Stimulated activated effector memory CD8-positive, alpha-beta T cell treated with anti-CD3 and anti-CD28 coated beads, Interleukin-12 subunit alpha, Interleukin-12 subunit beta, amount 100 ng/mL, for 72 hours (primary cell): Measurements from ENCODE around the gene CTRB2.
A peak's percentile ranks its signal among the peaks of the same experiment; 100 is the strongest.

Experiments used
- ATAC-seq: fragments of 150-1000 bp; cut with Tn5 transposase; 2 replicates; pipeline ENCODE4 v1.10.0; 2021
- DNase-seq, 2 donors: peaks; one replicate each; pipeline ENCODE4 v3.0.0; 2021 to 2022; ENCODE audit warnings: low spot score in 2 of 2
- H3K27ac Mint-ChIP-seq: one replicate; pipeline ENCODE4 v1.8.0; 2022; ENCODE audit warnings: mild to moderate bottlenecking, mixed read lengths
- H3K36me3 Mint-ChIP-seq: one replicate; pipeline ENCODE4 v1.8.0; 2022; ENCODE audit warnings: mild to moderate bottlenecking, mixed read lengths
- H3K4me1 Mint-ChIP-seq: one replicate; pipeline ENCODE4 v1.8.0; 2022; ENCODE audit warnings: mixed read lengths
- H3K4me3 Mint-ChIP-seq: one replicate; pipeline ENCODE4 v1.8.0; 2022; ENCODE audit warnings: mild to moderate bottlenecking, mixed read lengths
- H3K9me3 Mint-ChIP-seq: one replicate; pipeline ENCODE4 v1.8.0; 2022; ENCODE audit warnings: mixed read lengths

The CTRB2 gene

DNA sequence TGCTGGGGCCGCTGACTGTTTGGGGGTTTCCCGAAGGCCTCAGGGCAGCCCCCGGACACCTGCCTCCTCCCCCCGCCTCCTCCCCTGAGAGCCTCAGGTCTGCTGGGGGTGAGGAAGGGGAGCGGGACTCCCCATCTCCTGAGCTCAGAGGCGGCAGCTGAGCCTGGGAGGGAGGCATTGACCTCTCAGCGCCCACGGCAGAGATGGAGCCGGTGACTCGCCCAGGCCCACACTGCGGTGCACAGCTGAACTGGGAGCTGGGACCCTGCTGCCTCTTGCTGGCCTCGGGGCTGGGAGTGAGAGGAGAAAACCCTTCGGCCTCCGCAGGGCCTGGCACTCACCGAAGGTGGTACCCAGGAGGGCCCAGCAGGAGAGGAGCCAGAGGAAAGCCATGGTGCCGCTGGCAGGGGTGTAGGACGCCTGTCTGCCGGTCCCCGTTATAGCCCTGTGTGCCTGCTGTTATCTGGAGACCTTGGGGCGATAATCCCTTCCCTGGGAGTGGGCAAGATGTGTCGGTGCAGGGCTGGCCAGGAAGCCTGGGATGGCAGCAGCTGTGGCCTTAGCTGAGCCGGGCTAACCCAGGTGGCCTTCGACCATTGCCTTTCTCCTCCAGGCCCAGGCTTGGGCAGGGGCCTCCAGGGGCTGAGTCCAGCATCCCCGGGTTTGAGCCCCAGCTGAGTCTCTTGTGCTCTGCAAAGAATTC is at the start of gene CTRB2:
TSS of gene CTRB2 (minus strand) at position 413 of the 703 bp plus-strand sequence. CDS start at position 393, 20 bp downstream.
- ATAC-seq, result no peak
- H3K27ac Mint-ChIP-seq, result no peak within 1 kb of the TSS
- no peaks in the 10 kb centered on the region for H3K36me3 Mint-ChIP-seq
- no peak for DNase-seq
- no peaks in the 10 kb centered on the region for H3K9me3 Mint-ChIP-seq
- H3K4me3 Mint-ChIP-seq, result no peak within 1 kb of the TSS
- no peaks in the 10 kb centered on the region for H3K4me1 Mint-ChIP-seq

DNA sequence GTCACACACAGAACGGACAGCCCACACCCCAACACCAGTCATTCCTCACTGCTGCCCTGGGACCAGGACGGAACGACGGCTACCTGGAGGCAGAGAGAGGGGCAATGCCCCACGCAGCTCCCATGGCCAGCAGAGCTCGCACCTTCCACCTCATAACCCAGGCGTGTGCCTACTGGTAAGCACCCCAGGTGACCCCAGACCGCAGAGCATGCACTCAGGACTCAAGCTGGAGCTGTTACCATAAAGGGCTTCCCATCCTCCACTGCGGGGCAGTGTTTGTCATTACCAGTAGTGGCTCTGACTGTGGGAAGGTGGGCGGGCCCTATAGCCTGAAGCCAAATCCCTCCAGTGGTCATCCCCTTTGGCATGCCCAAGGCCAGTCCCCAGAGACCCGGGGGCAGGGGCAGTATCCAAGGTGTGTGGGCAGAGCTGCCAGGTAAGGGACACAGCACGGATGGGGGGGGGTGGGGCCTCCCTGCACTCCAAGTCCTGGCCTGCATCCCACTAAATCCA is 49.2 kb upstream of the CTRB2 start:
- peaks cover 8% of the 10 kb centered on the region for H3K4me1 Mint-ChIP-seq
- H3K9me3 Mint-ChIP-seq, result no peaks in the 10 kb centered on the region
- no peak overlapping the region for H3K4me3 Mint-ChIP-seq
- DNase-seq (no peak), ATAC-seq (no peak)
- H3K27ac Mint-ChIP-seq, result no peak overlapping the region
- H3K36me3 Mint-ChIP-seq, result peaks cover 6% of the 10 kb centered on the region

DNA sequence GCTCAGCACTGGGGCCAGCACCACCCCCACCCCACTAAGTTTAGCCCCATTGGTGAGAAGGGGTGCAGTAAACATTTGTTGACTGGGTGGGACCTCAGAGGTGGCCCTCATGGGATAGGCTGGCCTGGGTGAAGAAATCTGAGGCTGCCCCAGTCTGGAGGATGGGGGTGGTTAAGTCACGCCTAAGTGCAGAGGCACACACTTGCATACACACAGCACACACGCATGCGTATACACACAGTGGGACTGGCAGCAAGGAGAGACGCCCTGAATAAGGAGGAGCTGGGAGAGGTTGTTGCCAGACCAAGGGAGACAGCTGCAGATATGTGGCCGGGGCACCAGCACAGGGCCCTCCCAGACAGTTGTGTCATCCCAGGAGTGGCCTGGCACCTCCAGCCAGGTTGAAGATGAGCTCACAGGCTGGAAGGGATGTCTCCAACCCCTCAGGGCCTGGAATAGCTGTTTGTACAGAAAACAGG is 47.4 kb upstream of the CTRB2 start:
- ATAC-seq, result no peak
- Mint-ChIP-seq H3K4me3 (no peak overlapping the region), H3K27ac (no peak overlapping the region), H3K4me1 (peaks cover 14% of the 10 kb centered on the region), H3K36me3 (peaks cover 6% of the 10 kb centered on the region), H3K9me3 (no peaks in the 10 kb centered on the region)
- no peak for DNase-seq

DNA sequence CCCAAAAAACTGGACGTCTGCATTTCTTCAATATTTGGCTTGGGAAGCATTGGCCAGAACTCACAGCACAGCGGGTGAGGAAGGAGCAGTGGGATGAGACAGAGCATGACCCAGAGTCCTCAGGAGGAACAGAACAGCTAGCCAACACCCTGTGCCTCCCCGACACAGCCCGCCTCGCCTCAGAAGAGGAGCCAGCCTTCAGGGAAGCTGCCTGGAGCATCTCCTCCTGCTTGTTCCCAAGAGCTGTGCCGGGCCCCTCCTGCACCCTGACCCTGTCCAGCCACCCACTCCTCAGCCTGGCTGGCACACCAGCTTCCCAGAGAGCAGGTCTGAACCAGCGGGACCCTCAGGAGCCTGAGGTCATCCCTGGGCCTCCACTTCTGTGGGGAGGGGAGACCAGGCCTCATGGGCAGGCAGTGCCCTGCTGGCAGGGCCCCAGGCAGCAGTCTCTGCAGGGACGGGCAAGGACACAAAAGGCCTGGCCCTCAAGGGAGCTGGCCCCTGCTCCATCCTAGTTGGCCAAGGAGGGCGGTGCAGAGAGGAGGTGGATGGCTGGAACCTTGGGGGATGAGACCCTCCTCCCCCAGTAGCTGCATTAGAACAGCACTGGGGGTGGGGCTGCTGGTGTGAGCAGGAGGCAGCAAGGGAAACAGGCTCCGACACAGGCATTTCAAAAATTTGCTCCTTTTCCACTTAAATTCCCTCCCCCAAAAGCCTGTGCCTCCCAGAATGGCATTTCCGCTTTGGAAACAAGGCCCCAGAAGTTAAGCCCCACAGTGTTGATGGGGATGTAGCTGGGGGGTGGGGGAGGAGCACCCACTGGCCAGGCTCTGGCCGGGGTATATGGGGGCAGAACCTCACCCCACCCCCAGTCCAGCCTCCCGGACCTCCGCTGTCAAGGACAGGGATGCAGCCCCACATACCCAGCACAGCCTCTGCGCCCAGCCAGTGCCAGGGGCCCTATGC is 46.3 kb upstream of the CTRB2 start:
- DNase-seq (no peak), ATAC-seq (no peak)
- no peak overlapping the region for H3K27ac Mint-ChIP-seq
- peaks cover 19% of the 10 kb centered on the region for H3K4me1 Mint-ChIP-seq
- no peaks in the 10 kb centered on the region for H3K9me3 Mint-ChIP-seq
- H3K36me3 Mint-ChIP-seq, result peaks cover 5% of the 10 kb centered on the region
- no peak overlapping the region for H3K4me3 Mint-ChIP-seq

DNA sequence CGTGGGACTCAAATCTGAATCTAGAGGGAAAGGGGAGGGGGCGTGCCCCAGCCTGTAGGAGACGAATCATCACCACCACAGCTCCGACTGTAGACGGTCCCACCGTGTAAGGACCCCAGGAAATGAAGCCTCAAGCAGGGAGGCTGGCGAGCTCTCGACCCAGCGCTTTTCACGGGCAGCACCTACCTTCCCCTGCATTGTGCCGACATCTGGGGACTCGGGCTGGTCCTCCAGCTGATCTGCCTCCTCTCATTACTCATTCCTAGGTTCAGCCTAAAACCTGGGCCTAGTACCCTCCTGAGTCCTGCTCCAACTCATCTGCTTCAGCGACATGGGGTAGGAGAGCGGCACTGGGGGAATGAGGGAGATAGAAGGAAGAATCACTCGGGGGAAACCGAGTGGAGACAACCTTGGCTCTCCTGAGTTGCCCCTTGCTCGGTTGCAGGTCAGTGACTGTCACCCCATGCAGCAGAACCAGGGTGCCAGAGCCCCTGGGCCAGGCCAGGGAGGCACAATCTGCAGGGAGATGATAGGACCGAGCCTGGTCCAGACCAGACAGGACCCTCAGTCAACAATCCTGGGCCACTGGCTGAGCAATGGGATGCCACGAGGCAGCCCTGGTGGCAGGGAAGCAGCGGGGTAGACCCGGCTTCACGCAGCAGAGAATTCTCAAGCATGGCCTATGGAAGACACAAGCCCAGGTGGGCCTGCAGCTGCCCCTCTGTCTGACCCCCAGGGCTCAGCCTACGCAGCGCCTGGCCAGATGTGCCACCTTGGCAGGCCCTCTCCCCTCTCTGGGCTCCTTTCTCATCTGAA is 45.3 kb upstream of the CTRB2 start:
- H3K4me3 Mint-ChIP-seq, result peak overlapping the region; percentile 63
- ATAC-seq, result no peak
- H3K27ac Mint-ChIP-seq, result no peak overlapping the region
- no peaks in the 10 kb centered on the region for H3K9me3 Mint-ChIP-seq
- DNase-seq, result no peak
- no peaks in the 10 kb centered on the region for H3K36me3 Mint-ChIP-seq
- H3K4me1 Mint-ChIP-seq, result peaks cover 26% of the 10 kb centered on the region

DNA sequence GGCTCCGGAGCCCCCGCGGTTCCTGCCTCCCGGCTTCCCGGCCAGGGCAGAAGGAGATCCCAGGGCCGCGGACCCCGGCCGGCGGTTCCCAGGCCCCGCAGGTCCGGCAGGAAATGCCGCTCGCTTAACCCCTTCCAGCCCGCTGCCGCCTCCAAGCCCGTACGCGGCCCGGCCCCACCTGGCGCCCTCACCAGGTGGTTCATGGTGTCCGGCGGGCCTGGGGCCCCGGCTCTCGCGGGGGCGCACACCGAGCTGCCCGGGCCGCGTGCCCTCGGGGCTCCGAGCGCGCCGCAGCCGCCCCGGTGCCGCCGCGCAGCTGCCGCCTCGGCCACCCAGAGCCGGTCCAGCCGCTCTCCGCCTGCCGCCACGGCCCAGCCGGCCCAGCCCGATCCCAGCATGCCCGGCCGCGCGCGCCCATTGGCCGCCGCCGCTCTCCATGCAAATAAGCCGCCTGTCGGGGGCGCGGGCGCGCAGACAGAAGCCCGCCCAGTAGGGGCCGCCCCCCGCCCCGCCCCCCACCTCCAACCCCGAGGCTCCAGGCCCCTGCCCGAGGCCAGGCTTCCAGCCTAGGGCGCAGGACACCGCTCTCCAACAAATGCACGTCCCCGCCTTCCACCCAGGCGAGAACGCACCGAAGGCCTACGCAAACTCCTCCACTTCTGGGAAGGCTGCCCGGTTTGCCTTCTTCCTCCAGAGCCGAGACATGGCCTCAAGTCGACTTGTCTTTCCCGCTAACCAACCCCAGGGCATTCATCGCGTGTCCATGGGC is 44.5 kb upstream of the CTRB2 start, which contains the start of gene BCAR1:
TSS of gene BCAR1 (minus strand) at position 345 of the 769 bp plus-strand sequence. CDS start at position 203, 142 bp downstream.
- no peak within 1 kb of the TSS for H3K27ac Mint-ChIP-seq
- H3K4me1 Mint-ChIP-seq, result peaks cover 26% of the 10 kb centered on the region
- H3K36me3 Mint-ChIP-seq, result no peaks in the 10 kb centered on the region
- ATAC-seq, result no peak
- H3K4me3 Mint-ChIP-seq, result peak within 1 kb of the TSS; percentile 63
- no peak for DNase-seq
- H3K9me3 Mint-ChIP-seq, result no peaks in the 10 kb centered on the region

DNA sequence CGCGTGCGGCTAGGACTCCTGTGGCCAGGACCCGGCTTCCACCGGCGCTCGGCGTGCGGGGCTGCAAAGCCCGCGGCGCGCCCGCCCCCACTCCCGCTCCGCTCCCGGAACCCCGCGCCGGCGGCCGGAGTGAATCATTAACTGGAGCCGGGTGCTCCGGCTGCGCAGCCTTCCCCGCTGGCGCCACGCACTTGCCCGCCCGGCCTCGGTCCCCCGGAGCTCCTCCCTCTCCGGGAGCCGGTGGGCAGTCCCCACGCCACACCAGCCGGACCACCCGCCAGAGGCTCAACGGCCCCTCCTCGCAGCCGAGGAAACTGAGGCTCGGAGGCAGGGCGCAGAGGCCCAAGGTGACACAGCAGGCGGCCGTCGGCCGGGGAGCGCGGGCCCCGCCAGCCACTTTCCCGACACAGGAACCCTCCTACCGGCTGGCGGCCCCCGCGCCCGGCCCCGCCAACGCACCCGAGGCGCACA is 43.9 kb upstream of the CTRB2 start:
- Mint-ChIP-seq H3K27ac (no peak overlapping the region), H3K4me3 (no peak overlapping the region), H3K9me3 (no peaks in the 10 kb centered on the region), H3K4me1 (peaks cover 26% of the 10 kb centered on the region), H3K36me3 (no peaks in the 10 kb centered on the region)
- DNase-seq (no peak), ATAC-seq (no peak)

DNA sequence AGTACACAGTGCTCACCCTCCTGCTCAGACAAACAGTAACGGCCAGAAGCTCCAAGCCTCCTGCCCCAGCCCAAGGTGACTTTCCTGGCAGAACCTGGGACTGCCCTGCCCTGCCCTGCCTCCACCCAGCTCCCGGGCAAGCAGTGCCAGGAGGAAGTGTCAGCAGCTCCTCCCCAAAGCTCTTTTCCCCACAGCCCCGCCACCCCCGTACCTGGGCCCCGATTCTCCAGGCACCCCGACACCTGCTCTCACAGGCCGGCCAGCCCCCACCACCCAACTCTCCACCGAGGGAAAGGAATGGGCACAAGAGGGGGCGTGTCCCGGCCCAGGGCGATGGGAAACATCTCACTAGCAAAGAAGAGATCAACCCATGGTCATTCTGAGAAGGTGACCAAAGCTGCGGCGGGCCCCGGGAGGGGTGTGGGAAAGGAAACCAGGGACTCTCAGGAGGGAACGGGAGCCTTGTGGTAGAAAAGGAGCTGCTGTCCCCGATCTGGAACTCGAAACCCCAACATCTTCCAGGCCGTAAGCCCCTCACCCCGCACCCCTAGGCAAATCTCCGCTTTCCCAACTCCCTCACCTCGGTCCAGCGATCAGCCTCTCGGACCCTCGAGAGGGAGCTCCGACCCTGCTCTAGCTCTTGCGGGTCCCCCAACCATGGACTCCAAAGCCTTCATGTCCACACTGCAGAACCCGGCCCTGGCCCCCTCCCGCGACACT is 43.3 kb upstream of the CTRB2 start:
- Mint-ChIP-seq H3K4me3 (no peak overlapping the region), H3K27ac (no peak overlapping the region), H3K36me3 (no peaks in the 10 kb centered on the region), H3K9me3 (no peaks in the 10 kb centered on the region), H3K4me1 (peaks cover 26% of the 10 kb centered on the region)
- DNase-seq, result no peak
- no peak for ATAC-seq

DNA sequence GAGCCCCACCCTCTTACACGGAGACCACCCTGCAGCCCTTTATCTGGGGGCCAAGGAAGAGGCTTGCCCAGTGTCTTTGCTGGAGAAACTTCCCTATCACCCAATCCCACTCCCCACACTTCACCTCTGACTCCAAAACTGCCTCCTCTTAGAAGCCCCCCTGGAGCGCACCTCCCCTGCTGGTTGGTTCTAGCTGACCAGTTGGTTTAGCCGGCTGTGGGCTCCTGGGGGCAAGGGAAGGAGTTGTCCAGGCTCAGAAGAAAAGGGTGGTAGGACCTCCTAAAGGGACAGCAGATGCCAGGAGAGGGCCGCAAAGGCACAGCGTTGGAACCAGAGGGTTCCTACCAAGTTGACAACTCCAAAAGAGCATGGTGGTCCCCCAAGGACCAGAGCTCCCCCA is 42.5 kb upstream of the CTRB2 start:
- Mint-ChIP-seq H3K4me3 (no peak overlapping the region), H3K36me3 (no peaks in the 10 kb centered on the region), H3K27ac (no peak overlapping the region), H3K9me3 (no peaks in the 10 kb centered on the region), H3K4me1 (peaks cover 26% of the 10 kb centered on the region)
- no peak for DNase-seq
- ATAC-seq, result no peak

DNA sequence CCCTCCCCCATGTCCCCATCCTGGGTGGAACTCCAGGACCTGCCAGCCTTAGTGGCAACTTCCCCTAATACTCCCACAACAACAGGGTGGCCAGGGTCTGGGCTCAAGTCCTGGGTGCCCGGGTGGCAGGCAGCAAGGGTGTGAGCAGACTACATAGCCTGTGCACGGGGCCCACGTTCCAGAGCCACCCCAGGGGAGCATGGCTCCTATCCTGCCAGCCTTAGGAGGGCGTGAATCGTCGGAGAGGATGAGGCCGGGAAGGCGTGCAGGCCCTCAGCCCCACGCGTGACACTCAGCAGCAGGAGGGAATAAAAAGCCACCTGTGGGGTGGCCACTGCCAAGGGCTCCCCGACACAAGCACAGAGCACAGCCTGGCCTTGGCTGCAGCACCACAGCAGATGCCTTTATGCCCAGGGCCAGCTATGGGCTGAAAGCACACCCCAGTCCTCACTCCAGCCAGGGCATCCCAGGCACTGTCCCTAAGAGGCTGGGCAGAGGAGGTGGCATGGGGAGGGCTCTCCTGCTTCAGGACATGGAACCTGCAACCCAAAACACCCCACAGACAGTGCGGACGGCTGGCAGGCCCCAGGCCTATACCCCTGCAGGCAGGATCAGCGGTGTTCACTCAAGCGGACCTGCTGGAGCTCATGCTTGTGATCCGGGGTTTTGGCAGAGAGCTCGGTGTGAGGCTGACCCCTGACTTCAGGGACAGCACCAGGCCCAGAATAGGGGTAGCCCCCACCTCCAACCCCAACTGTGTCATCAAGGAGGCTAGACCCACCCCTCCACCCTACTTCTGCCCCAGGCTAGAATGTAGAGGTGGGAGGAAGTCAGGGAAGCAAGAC is 41.8 kb upstream of the CTRB2 start:
- H3K4me1 Mint-ChIP-seq, result peaks cover 32% of the 10 kb centered on the region
- no peaks in the 10 kb centered on the region for H3K9me3 Mint-ChIP-seq
- DNase-seq (no peak), ATAC-seq (no peak)
- H3K36me3 Mint-ChIP-seq, result no peaks in the 10 kb centered on the region
- no peak overlapping the region for H3K4me3 Mint-ChIP-seq
- no peak overlapping the region for H3K27ac Mint-ChIP-seq

DNA sequence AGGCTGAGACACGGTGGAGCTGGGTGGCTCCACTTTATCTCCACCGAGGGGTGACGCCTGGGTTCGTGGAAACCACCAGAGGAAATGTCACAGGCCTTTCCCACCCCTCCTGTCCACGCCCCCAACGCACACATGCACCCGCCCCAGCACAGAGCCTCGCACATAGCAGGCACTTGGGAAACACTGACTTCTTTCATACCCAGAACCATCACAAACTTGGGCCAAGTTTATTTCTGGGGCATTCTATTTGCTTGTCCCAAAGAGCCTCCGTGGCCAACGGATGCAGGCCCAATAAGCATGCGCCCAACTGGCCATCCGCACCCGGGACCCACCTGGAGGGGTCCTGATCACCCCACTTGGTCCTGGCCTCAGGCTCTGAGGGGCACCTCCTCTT is 41.2 kb upstream of the CTRB2 start:
- Mint-ChIP-seq H3K36me3 (no peaks in the 10 kb centered on the region), H3K4me1 (peaks cover 35% of the 10 kb centered on the region), H3K27ac (no peak overlapping the region), H3K4me3 (no peak overlapping the region), H3K9me3 (no peaks in the 10 kb centered on the region)
- no peak for DNase-seq
- no peak for ATAC-seq

DNA sequence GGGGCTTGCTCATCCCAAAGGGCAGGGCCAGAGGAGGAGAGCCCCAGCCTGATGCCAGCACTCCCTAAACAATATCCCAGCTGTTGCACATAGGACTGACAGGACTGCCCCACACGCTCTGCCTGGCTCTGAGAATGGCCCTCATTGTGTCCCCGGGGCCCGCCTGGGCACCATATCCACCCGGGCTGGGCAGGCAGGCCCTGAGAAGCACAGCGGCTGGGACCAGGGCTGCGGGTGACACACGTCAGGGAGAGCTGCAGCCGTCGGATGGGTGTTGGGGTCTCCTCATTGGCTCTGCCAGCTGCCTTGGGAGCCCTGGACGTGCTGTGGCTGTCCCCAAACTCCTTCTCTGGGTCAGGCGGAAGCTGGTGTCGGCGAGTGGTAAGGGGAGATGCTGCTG is 40.3 kb upstream of the CTRB2 start:
- ATAC-seq, result no peak
- peaks cover 35% of the 10 kb centered on the region for H3K4me1 Mint-ChIP-seq
- H3K9me3 Mint-ChIP-seq, result no peaks in the 10 kb centered on the region
- no peak overlapping the region for H3K27ac Mint-ChIP-seq
- DNase-seq, result no peak
- no peak overlapping the region for H3K4me3 Mint-ChIP-seq
- no peaks in the 10 kb centered on the region for H3K36me3 Mint-ChIP-seq
